Measurements from ENCODE around the gene PITPNC1.

DNA sequence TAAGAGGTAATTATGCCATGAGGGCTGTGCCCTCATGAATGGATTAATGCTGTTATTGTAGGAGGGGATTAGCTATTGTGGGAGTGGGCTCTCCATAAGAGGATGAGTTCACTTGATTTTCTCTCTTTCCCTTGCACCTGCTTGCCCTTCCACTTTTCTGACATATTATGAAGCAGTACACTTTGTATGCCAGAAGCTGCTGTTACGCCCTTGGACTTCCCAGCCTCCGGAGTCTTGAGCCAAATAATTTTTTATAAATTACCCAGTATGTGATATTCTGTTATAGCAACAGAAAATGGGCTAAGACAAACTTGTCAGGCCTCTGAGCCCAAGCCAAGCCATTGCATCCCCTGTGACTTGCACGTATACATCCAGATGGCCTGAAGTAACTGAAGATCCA lies 49.1 kb upstream of the PITPNC1 start:
- TF ChIP-seq, protein P1, sequence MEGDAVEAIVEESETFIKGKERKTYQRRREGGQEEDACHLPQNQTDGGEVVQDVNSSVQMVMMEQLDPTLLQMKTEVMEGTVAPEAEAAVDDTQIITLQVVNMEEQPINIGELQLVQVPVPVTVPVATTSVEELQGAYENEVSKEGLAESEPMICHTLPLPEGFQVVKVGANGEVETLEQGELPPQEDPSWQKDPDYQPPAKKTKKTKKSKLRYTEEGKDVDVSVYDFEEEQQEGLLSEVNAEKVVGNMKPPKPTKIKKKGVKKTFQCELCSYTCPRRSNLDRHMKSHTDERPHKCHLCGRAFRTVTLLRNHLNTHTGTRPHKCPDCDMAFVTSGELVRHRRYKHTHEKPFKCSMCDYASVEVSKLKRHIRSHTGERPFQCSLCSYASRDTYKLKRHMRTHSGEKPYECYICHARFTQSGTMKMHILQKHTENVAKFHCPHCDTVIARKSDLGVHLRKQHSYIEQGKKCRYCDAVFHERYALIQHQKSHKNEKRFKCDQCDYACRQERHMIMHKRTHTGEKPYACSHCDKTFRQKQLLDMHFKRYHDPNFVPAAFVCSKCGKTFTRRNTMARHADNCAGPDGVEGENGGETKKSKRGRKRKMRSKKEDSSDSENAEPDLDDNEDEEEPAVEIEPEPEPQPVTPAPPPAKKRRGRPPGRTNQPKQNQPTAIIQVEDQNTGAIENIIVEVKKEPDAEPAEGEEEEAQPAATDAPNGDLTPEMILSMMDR (conservative IDR thresholded peaks at IDR 0.05 in 1 of 2, IDR thresholded peaks at IDR 0.05 in 1 of 2; ENCODE audit: extremely low read depth in 1 of 2, insufficient read depth in 1 of 2, low read depth in 1 of 2, low read length in 2 of 2) = no peak
- TF ChIP-seq EZH2 (IDR thresholded peaks at IDR 0.05; ENCODE audit: borderline replicate concordance, low read length) = no peak
